HG03521 (cell line): ENCODE data around the gene TMCC1.
"Not testable (repeated sequence)": the region's sequence is repeated elsewhere in the genome, so short reads cannot be mapped to it uniquely, and the experiment has no call there.

Source experiments
- ATAC-seq: cut with Tn5 transposase; IDR thresholded peaks from one replicate; pipeline ENCODE4 v1.9.1; 2021; ENCODE audit warnings: mild to moderate bottlenecking, moderate library complexity; ENCODE audit not compliant: unreplicated experiment

TMCC1 gene

GRCh38 chr3:129655291-129655700 lies 238.2 kb downstream of the TMCC1 start:
- ATAC-seq, result no peak

- ATAC-seq, result no peak
Observed at GRCh38 chr3:129654131-129654530, 239.4 kb downstream of the TMCC1 start.

- no peak for ATAC-seq
Observed at GRCh38 chr3:129653019-129653418, 240.5 kb downstream of the TMCC1 start.

GRCh38 chr3:129651435-129652202 lies 241.9 kb downstream of the TMCC1 start:
- no peak for ATAC-seq

- no peak for ATAC-seq
Observed at GRCh38 chr3:129650256-129650872, 243.1 kb downstream of the TMCC1 start.

GRCh38 chr3:129648391-129648790 lies 245.1 kb downstream of the TMCC1 start:
- no peak for ATAC-seq

GRCh38 chr3:129645286-129645685 lies 248.2 kb downstream of the TMCC1 start:
- no peak for ATAC-seq

GRCh38 chr3:129644836-129645235 lies 248.7 kb downstream of the TMCC1 start:
- ATAC-seq, result no peak

- not testable (repeated sequence) for ATAC-seq
Observed at GRCh38 chr3:129641567-129642260, 251.8 kb downstream of the TMCC1 start.

- not testable (repeated sequence) for ATAC-seq
Observed at GRCh38 chr3:129640985-129641384, 252.5 kb downstream of the TMCC1 start.

GRCh38 chr3:129638481-129638880 lies 255.0 kb downstream of the TMCC1 start:
- ATAC-seq, result no peak

- ATAC-seq, result no peak
Observed at GRCh38 chr3:129636082-129636481, 257.4 kb downstream of the TMCC1 start.

GRCh38 chr3:129635656-129636055 lies 257.9 kb downstream of the TMCC1 start:
- ATAC-seq, result no peak

- ATAC-seq, result no peak
Observed at GRCh38 chr3:129633751-129634481, 259.6 kb downstream of the TMCC1 start.

- ATAC-seq, result no peak
Observed at GRCh38 chr3:129632977-129633376, 260.5 kb downstream of the TMCC1 start.

- ATAC-seq, result no peak
Observed at GRCh38 chr3:129632556-129632955, 261.0 kb downstream of the TMCC1 start.

- no peak for ATAC-seq
Observed at GRCh38 chr3:129632056-129632455, 261.5 kb downstream of the TMCC1 start.

- no peak for ATAC-seq
Observed at GRCh38 chr3:129629011-129629410, 264.5 kb downstream of the TMCC1 start.

GRCh38 chr3:129628169-129628522 lies 265.4 kb downstream of the TMCC1 start:
- ATAC-seq, result no peak

GRCh38 chr3:129627350-129628168 lies 266.0 kb downstream of the TMCC1 start:
- peak; percentile 41 for ATAC-seq
